ENCODE data around the gene TMEM132D. TPM values are rescaled to one million over a fixed set of nuclear protein-coding genes. Genes with fewer than 3 reads are reported as not detected.

The TMEM132D gene
- total RNA-seq, 1 experiment from 2014 or later, result 1.4 TPM

GRCh38 chr12:129089576-129089975, 814.2 kb downstream of the TMEM132D start:
- H3K9me3 Mint-ChIP-seq, result peaks cover 49% of the 10 kb centered on the region
- DNase-seq (ENCODE audit: low spot score) (no peak), ATAC-seq (no peak)
- no peaks in the 10 kb centered on the region; the same call in 1 of the 2 replicates for H3K27me3 Mint-ChIP-seq (ENCODE audit: low read depth)
- no peaks in the 10 kb centered on the region for H3K4me1 Mint-ChIP-seq
- H3K27ac Mint-ChIP-seq, result no peak overlapping the region
- ChIA-PET CTCF (no interaction called here), POLR2A (no interaction called here)
- no peak for TF ChIP-seq CREM (CRISPR knock-in tag; IDR thresholded peaks at IDR 0.05)
- no peak for TF ChIP-seq ATF2 (CRISPR knock-in tag; IDR thresholded peaks at IDR 0.05; ENCODE audit: borderline replicate concordance, low read depth)
- peaks cover 54% of the 10 kb centered on the region for H3K36me3 Mint-ChIP-seq
- H3K4me3 Mint-ChIP-seq, result no peak overlapping the region

GRCh38 chr12:129084875-129085826, 818.7 kb downstream of the TMEM132D start:
- CTCF ChIA-PET, result no interaction called here
- Mint-ChIP-seq H3K4me3 (no peak overlapping the region), H3K4me1 (no peaks in the 10 kb centered on the region), H3K27ac (no peak overlapping the region), H3K9me3 (peaks cover 56% of the 10 kb centered on the region), H3K36me3 (peaks cover 63% of the 10 kb centered on the region), H3K27me3 (ENCODE audit: low read depth) (peaks cover 4% of the 10 kb centered on the region)
- POLR2A ChIA-PET, result interaction anchor here (0.6 kb wide), 1 partner anchor 1166 kb away, joined by 3 read pairs; no protein-coding TSS in a partner anchor
- DNase-seq (ENCODE audit: low spot score) (no peak), ATAC-seq (no peak)
- no peak for TF ChIP-seq NR1H2 (CRISPR knock-in tag; IDR thresholded peaks at IDR 0.05)
- TF ChIP-seq HMGXB4 (CRISPR knock-in tag; IDR thresholded peaks at IDR 0.05), result no peak
- no peak for TF ChIP-seq E2F1 (CRISPR knock-in tag; IDR thresholded peaks at IDR 0.05)
- no peak for TF ChIP-seq E2F4 (CRISPR knock-in tag; IDR thresholded peaks at IDR 0.05; ENCODE audit: borderline replicate concordance, low read depth)
- TF ChIP-seq IRF2 (CRISPR knock-in tag; IDR thresholded peaks at IDR 0.05; ENCODE audit: borderline replicate concordance, low read depth), result no peak
- TF ChIP-seq FOXP1 (CRISPR knock-in tag; IDR thresholded peaks at IDR 0.05; ENCODE audit: borderline replicate concordance), result no peak
- TF ChIP-seq CTCF (IDR thresholded peaks at IDR 0.05), result no peak
- TF ChIP-seq ATF3 (CRISPR knock-in tag; conservative IDR thresholded peaks at IDR 0.05), result no peak
- no peak for TF ChIP-seq OVOL2 (CRISPR knock-in tag; IDR thresholded peaks at IDR 0.05; ENCODE audit: borderline replicate concordance)
- TF ChIP-seq ZNF512 (CRISPR knock-in tag; IDR thresholded peaks at IDR 0.05; ENCODE audit: borderline replicate concordance), result no peak
- no peak for TF ChIP-seq ATF2 (CRISPR knock-in tag; IDR thresholded peaks at IDR 0.05; ENCODE audit: borderline replicate concordance, low read depth)
- TF ChIP-seq GABPB1 (CRISPR knock-in tag; IDR thresholded peaks at IDR 0.05), result no peak
- no peak for TF ChIP-seq USF2 (CRISPR knock-in tag; IDR thresholded peaks at IDR 0.05)
- no peak for TF ChIP-seq KAT7 (CRISPR knock-in tag; IDR thresholded peaks at IDR 0.05; ENCODE audit: borderline replicate concordance)

All from WTC11 (cell line).